Measurements from ENCODE around the gene MLPH.

Gene MLPH, protein sequence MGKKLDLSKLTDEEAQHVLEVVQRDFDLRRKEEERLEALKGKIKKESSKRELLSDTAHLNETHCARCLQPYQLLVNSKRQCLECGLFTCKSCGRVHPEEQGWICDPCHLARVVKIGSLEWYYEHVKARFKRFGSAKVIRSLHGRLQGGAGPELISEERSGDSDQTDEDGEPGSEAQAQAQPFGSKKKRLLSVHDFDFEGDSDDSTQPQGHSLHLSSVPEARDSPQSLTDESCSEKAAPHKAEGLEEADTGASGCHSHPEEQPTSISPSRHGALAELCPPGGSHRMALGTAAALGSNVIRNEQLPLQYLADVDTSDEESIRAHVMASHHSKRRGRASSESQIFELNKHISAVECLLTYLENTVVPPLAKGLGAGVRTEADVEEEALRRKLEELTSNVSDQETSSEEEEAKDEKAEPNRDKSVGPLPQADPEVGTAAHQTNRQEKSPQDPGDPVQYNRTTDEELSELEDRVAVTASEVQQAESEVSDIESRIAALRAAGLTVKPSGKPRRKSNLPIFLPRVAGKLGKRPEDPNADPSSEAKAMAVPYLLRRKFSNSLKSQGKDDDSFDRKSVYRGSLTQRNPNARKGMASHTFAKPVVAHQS

DNA sequence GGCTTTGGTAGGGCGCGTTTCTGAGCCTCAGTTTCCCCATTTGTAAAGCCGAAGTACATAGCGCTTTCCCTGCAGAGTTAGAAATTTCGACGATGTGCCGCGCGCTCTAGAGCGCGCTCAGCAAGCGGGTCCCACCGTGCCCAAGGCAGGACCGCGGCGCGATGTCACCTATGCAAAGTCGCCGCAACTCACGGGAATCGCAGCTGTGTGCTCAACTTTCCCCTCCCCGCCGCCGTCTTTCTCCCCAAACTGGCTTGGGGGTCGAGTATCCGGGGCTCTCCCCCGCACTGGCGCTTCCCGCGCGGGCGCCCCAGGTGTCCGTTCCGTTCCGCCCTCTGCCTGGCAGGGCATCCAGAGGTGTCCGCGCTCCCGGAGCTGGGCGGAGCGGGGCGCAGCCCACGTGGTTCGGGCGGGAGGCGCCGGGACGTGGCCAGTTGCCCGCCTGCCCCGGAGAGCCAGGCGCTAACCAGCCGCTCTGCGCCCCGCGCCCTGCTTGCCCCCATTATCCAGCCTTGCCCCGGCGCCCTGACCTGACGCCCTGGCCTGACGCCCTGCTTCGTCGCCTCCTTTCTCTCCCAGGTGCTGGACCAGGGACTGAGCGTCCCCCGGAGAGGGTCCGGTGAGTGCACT, at the start of gene MLPH:
MLPH (plus strand) TSS at position 433 of the 630 bp plus-strand sequence. CDS start 6,176 bp downstream, outside the sequence.
- TF ChIP-seq ZFX (IDR thresholded peaks at IDR 0.05) = no peak
- TF ChIP-seq, protein P1, sequence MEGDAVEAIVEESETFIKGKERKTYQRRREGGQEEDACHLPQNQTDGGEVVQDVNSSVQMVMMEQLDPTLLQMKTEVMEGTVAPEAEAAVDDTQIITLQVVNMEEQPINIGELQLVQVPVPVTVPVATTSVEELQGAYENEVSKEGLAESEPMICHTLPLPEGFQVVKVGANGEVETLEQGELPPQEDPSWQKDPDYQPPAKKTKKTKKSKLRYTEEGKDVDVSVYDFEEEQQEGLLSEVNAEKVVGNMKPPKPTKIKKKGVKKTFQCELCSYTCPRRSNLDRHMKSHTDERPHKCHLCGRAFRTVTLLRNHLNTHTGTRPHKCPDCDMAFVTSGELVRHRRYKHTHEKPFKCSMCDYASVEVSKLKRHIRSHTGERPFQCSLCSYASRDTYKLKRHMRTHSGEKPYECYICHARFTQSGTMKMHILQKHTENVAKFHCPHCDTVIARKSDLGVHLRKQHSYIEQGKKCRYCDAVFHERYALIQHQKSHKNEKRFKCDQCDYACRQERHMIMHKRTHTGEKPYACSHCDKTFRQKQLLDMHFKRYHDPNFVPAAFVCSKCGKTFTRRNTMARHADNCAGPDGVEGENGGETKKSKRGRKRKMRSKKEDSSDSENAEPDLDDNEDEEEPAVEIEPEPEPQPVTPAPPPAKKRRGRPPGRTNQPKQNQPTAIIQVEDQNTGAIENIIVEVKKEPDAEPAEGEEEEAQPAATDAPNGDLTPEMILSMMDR (conservative IDR thresholded peaks at IDR 0.05) = no peak
- H3K27ac ChIP-seq = peak within 1 kb of the TSS; percentile 99

DNA sequence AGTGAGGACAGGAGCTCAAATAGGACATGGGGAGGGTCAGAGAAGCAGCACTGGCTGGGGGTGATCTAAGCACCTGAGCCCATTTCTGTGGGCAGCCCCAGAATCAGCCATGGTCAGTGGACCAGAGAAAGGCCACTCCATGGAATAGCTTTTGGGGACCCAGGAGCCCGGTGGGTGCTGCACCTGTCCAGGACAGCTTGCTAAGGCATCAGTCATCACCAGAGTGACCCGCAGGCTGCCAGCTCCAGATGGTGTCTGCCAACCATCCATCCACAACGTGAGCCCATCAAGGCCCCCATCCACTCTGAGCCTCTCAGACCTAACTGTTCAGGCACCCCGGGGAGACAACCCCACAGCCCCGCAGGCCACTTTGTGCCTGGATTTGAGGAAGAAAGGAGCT, 49.5 kb upstream of the MLPH start:
- no peak for TF ChIP-seq ZFX (IDR thresholded peaks at IDR 0.05)
- TF ChIP-seq, protein P1 (conservative IDR thresholded peaks at IDR 0.05) = no peak
- no peak overlapping the region for H3K27ac ChIP-seq

DNA sequence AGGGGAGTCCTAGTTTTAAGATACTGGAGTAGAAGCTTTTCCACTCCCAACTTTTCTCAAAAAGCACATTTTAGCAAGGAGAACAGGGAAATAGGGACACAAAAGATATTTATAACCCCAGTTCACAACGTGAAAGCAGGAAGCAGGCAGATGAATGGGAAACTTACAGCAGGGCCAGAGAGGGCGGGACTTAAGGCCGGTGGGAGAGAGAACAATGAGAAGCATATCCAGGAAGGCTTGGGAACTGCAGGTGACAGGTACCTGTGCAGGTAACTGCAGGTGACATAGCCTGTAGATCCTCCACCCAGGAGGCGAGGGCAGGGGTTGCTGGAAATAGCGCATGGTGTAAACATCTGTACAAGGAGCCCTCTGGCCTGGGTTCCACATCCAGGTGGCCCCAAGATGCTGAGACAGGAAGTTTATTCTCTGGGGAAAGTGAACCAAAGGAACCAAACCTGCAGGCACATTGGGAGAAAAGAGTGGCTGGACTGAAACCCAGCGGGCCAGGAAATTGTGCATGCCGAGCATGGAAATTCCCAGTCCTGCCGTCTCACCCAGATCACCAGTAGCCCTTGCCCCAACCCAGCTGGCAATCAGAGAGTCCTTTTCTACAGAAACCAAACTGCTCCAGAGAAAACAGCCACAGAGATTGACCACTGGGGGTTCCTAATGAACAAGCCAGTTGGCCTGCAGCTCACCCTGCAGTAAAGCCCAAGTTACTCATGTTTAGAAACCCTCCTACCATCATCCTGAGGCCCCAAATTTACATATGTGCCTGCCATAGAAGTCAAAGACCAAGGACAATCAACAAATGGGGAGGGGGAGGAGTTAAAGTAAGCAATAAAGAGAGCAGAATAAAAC, 48.7 kb upstream of the MLPH start:
- no peak overlapping the region for H3K27ac ChIP-seq
- TF ChIP-seq, protein P1 (conservative IDR thresholded peaks at IDR 0.05) = no peak
- no peak for TF ChIP-seq ZFX (IDR thresholded peaks at IDR 0.05)

DNA sequence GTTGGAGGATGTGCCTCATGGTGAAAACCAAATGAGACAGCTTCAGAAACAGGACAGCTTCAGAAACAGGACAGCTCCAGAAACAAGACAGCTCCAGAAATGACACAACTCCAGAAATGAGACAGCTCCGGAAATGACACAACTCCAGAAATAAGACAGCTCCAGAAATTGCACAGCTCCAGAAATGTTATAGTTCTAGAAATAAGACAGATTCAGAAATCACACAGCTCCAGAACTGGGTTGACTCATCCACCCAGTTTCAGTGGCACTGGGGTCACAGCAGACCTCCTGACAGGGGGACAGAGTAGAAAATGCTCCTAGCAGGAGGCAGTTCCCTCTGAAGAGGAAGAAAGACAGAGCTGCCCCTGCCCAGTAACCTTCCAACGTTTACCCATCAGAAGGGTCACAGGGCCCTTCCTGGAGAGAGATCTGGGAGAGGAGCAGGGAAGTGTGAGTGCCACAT, 46.2 kb upstream of the MLPH start:
- TF ChIP-seq, protein P1 (conservative IDR thresholded peaks at IDR 0.05) = no peak
- TF ChIP-seq ZFX (IDR thresholded peaks at IDR 0.05) = no peak
- no peak overlapping the region for H3K27ac ChIP-seq

DNA sequence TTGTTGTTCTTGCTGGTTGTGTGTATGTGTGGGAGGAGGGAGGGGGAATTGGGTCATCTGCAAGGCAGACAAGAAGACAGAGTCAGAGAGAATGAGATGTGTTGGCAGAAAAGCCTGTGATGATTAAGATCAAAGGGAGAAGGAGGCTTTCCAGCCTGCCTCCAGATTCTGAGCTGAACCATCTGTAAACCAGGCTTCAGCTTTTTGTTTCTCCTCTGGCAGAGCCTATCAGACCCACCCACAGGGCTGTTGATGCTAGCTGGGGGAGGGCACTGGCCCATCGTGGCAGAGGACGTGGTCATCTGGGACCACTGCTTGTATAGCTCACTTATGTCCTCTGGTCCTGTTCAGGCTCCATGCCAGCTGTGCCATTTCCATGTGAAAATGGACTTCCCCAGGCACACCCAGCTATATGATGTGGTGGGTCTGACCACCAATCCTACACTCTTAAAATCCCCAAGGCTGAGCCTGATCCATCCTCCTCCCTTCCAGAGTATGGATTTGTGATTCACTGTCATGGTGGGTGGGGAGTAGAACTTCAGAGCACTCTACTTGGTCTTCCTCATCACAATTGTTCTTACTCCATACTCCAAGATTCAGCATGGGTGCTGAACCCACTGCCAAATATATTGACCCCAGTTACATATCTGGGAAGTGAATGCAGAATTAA, 45.3 kb upstream of the MLPH start:
- TF ChIP-seq, protein P1 (conservative IDR thresholded peaks at IDR 0.05) = no peak
- no peak for TF ChIP-seq ZFX (IDR thresholded peaks at IDR 0.05)
- H3K27ac ChIP-seq = no peak overlapping the region

DNA sequence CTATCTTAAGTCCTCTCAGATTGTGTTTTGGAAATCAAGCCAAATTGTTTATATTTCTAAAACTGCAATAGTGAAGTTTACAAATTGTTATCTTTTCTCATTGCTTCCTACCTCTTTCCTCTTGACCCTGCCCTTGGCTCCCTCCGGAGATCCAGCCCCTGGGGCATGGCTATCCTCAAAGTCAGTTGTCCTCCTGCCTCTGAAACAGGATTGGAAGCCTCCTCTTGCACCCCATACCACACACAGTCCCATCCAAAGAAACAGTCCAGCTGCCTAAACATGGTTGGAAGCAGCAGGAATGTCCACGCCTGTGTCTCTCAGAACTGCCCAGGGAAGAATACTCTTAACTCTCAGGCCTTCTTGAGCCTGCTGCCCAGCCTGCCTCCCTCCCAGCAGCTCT, 43.0 kb upstream of the MLPH start:
- no peak overlapping the region for H3K27ac ChIP-seq
- no peak for TF ChIP-seq ZFX (IDR thresholded peaks at IDR 0.05)

Data from C4-2B (cell line).